ENCODE measurements around the gene ZKSCAN3.

ZKSCAN3 gene

DNA sequence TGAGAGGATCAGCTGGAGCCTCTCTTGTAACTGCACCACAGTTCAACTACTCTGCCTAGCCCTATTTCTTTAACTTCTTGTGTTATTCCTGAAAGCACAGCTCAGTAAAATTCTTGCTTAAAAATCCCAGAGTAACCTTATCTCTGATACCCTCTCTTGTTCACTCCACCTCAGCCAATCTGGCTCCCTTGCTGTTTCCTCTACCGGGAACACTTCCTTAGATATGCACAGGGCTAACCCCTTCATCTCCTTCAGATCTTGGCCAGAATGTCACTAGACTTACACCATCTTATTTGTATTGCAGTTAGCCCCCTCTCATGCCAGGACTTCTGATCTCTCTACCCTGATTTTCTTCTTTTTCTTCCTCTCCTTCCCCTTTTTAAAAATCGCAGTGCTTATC is 2.6 kb upstream of the ZKSCAN3 start:
- TF ChIP-seq, protein P1, sequence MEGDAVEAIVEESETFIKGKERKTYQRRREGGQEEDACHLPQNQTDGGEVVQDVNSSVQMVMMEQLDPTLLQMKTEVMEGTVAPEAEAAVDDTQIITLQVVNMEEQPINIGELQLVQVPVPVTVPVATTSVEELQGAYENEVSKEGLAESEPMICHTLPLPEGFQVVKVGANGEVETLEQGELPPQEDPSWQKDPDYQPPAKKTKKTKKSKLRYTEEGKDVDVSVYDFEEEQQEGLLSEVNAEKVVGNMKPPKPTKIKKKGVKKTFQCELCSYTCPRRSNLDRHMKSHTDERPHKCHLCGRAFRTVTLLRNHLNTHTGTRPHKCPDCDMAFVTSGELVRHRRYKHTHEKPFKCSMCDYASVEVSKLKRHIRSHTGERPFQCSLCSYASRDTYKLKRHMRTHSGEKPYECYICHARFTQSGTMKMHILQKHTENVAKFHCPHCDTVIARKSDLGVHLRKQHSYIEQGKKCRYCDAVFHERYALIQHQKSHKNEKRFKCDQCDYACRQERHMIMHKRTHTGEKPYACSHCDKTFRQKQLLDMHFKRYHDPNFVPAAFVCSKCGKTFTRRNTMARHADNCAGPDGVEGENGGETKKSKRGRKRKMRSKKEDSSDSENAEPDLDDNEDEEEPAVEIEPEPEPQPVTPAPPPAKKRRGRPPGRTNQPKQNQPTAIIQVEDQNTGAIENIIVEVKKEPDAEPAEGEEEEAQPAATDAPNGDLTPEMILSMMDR (conservative IDR thresholded peaks at IDR 0.05), result no peak
- TF ChIP-seq ZFX (IDR thresholded peaks at IDR 0.05), result no peak
- H3K27ac ChIP-seq, result no peak overlapping the region

DNA sequence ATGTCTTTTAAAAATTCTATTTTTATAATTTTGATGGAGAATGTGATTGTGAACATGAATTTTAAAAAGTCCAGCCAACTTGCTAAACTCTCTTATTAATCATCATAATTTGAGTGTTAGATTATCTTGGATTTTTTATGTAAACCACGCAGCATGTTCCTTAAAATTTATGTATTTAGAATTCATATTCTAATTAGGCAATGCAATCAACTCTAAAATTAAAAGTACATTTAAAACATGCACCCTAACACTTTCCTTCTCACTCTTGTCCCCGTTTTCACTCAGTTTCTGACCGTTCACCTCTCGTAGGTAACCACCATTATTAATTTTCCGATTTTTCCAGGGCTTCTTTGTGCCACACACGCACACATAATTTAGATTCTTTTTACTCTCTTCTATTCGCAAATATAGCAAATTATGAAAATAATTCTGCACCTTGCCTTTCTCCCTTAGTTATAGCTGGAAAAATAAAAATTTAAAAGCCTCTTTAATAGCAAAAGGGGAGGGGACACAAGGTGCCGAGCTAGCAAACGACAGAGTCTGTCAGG is 329 bp upstream of the ZKSCAN3 start:
- no peak for TF ChIP-seq ZFX (IDR thresholded peaks at IDR 0.05)
- TF ChIP-seq, protein P1 (conservative IDR thresholded peaks at IDR 0.05), result no peak

GRCh38 chr6:28351087-28351486 is 1.3 kb downstream of the ZKSCAN3 start:
- H3K27ac ChIP-seq, result no peak overlapping the region

More for the DNA sequence above, 329 bp upstream of the ZKSCAN3 start:
- peak overlapping the region; percentile 69 for H3K27ac ChIP-seq

GRCh38 chr6:28351493-28351925 is 1.8 kb downstream of the ZKSCAN3 start:
- TF ChIP-seq ZFX (IDR thresholded peaks at IDR 0.05), result no peak
- TF ChIP-seq, protein P1 (conservative IDR thresholded peaks at IDR 0.05), result no peak

More at GRCh38 chr6:28351087-28351486, 1.3 kb downstream of the ZKSCAN3 start:
- TF ChIP-seq, protein P1 (conservative IDR thresholded peaks at IDR 0.05), result no peak
- TF ChIP-seq ZFX (IDR thresholded peaks at IDR 0.05), result no peak

DNA sequence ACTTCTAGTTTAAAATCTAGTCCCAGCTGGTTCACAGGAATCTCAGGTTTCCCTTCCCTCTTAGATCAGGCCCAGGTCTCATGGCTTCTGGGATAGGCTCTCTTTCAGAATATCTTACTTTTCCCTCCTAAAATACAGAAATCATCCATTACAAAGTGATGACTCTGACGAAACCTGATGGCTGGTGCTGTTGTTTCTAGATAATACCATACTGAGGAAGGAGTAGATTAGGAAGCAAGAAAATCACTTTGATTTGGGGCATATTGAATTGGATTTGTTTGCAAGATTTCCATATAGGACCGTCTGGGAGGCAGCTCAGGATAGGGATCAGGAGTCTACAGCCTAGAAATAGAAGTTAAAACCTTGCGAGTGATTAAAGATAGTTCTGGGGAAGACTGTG is 3.6 kb downstream of the ZKSCAN3 start:
- TF ChIP-seq, protein P1 (conservative IDR thresholded peaks at IDR 0.05), result no peak
- no peak for TF ChIP-seq ZFX (IDR thresholded peaks at IDR 0.05)
- no peak overlapping the region for H3K27ac ChIP-seq

More at GRCh38 chr6:28351493-28351925, 1.8 kb downstream of the ZKSCAN3 start:
- no peak overlapping the region for H3K27ac ChIP-seq

DNA sequence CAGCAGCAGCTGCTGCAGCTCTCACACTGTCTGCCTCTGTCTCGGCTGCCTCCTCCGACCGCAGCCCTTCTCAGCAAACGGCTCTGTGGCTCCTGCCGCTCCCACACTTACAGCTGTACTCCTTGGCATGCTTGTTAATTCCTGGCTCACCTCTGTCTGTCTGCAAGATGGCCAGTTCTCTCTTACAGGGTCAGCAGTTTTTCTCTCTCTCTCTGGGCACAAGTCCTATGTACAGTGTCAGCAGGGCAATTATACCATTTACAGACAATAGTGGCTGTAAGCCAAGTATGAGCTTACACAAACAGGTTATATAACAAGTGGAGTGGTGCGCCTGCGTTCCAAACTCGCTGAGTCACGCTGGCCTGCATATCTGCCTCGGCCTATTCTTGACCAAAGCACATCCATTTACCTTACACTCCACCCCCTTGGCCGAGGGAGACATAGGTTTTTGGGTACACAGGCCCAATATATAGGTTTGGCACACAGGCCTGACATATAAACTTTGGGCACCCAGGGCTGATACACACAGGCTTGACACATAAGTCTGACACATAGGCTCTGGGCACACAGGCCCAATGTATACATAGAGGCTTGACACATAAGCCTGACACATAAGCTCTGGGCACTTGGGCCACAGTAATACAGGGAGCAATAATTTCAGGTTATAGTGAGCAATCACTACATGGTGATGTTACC is 4.4 kb downstream of the ZKSCAN3 start:
- H3K27ac ChIP-seq, result no peak overlapping the region

More for the DNA sequence above, 4.4 kb downstream of the ZKSCAN3 start:
- TF ChIP-seq, protein P1 (conservative IDR thresholded peaks at IDR 0.05), result no peak
- no peak for TF ChIP-seq ZFX (IDR thresholded peaks at IDR 0.05)
